ENCODE data around the gene ACMSD.
"Not testable (repeated sequence)": the region's sequence is repeated elsewhere in the genome, so short reads cannot be mapped to it uniquely, and the experiment has no call there.

ACMSD gene

DNA sequence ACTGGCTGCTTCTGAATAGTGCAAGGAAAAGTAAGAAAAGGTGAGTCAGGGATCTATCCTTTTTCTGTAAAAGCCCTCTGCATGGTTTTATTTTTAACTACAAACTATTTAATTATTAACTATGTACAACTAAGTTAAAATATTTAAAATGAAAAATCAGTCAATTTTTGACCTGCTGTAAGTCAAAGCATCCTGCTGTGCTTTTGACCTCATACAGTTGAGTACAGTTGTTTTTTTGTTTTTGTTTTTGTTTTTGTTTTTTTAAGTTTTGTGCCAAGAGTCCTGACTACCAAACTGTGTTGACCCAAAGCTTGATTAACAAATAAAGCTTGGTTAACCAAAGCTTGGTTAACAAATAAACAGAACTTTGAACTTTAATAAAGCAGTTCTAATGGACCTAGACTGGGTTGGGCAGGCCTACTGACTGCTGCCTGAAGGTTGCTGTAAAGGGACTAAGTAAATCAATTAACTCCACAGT is at the start of gene ACMSD:
Gene ACMSD (plus strand): TSS at position 474 of the 478 bp plus-strand sequence. CDS start 67 bp downstream, outside the sequence.
- DNase-seq = no peak

DNA sequence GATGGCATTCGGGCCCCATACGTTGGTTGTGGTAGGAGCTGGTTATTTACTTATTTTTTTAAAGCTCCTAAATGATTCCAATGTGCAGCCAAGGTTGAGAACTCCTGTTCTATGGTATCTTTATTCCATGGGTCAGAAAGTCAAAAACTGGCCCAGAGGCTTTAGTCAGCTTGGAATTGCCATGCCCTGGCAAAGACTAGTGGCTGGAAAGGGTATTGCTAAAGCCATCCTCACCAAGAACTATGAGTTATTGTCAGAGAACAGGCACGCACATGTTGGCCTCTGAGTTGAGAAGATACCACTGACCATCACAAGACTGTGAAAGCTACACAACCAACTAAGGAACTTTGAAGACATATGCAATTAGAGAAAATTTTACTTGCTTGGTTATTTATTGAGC is 47.9 kb upstream of the ACMSD start:
- DNase-seq = no peak

DNA sequence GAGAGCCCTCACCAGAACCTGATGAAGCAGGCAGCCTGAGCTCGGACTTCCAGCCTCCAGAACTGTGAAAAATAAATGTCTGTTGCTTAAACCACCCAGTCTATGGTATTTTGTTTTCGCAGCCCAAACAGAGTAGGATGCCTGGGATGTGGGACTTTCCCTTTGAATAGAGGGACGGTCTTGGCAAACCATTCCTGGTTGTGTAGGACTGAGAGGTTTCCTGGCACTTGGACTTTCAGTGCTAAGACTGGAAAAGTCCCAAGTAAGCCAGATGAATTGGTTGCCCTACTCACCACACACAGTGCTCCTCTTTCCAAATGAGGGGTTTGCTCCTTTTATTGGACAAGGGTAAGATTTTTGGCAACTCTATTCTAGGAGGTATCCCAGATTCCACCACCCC is 46.8 kb upstream of the ACMSD start:
- DNase-seq = no peak

DNA sequence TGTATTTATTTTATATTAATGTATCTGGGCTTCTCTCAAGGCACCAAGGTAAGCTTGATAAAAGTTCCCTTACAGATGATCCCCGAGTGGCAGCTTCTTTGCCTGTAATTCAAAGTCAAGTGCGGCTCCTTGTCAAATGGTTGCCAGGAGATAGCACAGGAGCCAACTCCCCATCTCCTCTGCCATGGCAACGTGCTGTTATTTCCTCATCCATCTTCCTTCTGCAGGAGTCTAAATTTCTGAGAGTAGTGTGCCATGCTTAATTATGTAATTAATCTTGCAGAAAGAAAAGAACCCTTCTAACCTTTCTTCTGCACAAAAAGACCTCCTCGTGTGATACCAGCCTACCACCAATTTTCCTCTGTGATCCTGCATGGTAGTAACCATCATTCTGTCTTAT is 46.2 kb upstream of the ACMSD start:
- DNase-seq = no peak

DNA sequence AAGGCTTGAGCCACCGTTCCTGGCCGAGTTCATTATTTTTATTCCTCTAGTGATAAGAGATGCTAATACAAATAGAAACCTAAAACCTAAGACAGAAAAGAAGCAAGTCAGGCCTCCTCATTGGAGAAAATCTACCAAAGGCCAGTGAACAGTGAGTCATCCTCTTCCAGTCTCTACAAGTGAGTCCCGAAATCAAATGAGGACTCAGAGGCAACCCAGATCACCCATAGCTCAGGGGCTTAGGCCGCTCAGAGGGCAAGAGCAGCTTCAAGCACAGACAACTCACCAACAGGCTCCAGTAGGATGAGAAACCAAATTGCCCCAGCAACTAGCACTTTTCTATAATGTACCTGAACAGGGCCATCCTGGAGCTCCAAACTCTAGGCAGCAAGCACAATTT is 42.7 kb upstream of the ACMSD start:
- DNase-seq = no peak

DNA sequence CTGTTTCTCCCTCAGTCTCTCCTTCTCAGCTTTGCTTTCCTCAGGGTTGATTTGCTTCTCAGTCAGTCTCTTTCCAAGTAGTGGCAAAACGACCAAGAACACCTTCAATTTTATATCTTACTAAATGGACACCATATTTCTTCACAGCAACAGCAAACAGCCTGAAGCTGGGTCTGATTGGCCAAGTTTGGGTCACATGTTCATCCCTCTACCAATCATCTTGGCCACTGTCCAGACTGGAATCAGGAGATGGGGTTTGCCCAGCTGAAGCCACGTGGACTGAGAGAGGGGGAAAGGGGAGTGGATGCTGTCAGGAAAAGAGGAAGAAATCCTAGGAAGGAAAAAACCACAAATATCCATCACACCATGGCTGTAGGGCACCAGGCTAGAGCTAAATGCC is 42.0 kb upstream of the ACMSD start:
- no peak for DNase-seq

DNA sequence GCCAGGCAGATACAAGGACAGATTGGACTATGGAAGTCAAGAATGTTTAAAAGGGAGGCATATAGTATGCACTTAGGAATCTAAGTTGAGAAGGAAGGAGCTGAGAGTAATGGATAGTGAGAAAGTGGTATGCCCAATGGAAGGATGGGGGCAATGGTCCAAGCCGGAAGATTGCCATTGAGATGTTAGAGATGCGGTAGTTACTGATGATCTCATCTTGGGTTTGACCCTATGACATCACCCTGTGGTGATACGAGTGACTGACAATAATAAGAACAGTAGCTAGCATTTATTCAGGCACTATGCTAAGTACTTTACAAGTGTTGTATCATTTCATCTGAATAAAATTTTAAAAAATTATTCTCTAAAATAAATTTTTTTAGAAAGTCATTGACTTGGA is 38.5 kb upstream of the ACMSD start:
- no peak for DNase-seq

DNA sequence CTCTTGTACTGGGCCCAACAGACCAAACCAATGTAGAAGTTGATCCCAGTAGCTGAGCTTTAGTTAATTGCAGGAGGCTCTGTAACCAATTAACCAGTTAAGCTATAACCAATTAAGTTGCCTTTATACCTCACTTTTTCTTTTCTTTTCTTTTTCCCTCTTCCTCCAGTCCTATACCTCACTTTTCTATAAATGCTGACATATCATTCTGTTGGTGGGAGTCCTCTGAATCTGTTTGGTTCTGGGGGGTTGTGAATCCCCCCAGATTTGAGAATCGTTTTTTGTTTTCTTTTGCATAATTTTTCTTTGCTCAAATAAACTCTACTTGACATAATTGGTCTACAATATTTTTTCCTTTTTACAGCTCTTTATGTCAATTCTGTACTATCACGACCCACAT is 38.1 kb upstream of the ACMSD start:
- DNase-seq = no peak

DNA sequence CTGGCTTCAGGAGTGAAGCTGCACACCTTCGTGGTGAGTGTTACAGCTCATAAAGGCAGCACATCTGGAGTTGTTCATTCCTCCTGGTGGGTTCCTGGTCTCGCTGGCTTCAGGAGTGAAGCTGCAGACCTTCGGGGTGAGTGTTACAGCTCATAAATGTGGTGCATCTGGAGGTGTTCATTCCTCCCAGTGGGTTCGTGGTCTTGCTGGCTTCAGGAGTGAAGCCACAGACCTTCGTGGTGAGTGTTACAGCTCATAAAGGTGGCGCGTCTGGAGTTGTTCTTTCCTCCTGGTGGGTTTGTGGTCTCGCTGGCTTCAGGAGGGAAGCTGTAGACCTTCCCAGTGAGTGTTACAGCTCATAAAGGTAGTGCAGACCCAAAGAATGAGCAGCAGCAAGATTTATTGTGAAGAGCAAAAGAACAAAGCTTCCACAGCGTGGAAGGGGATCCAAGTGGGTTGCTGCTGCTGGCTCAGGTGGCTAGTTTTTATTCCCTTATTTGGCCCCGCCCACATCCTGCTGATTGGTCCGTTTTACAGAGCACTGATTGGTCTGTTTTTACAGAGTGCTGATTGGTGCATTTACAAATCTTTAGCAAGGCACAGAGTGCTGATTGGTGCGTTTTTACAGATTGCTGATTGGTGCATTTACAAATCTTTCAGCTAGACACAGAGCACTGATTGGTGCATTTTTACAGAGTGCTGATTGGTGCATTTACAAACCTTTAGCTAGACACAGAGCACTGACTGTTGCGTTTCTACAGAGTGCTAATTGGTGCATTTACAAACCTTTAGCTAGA is 34.6 kb upstream of the ACMSD start:
- DNase-seq = not testable (repeated sequence)

DNA sequence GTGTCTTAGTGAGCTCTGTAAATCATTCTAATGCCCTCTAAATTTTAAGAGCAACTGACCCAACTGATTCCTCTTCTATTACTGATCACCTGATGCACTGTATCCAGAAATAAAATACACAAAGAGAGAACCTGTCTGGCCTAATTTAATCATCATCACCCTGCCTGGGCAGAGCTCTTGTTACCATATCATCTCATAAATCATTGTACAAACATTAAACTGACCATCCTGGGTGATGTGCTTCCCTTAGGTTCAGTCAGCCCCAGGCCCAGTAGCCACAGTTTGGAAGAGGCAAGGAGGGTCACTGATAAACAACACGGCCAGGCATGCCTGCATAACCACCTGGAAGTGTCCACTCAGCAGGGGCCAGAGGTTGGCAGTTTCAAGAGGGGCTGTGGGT is 22.7 kb upstream of the ACMSD start:
- DNase-seq = no peak

DNA sequence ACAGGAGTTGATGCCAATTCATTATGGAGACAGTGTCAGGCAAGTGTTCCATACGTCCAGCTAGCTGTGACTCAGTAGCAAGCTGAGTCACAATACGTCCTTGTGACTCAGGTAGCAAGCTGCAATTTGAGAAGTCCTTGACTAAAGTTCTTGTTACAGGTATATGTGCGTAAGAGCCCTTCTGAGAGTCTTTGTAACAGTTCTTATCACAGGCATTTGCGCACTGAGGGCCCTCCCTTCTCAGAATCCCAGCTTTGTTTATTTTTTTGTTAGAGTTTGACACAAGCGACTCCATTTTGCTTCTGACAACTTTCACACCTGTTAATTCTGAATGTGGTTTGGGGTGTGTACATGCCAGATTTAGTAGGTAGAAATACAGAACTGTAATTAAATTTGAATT is 20.1 kb upstream of the ACMSD start:
- no peak for DNase-seq

DNA sequence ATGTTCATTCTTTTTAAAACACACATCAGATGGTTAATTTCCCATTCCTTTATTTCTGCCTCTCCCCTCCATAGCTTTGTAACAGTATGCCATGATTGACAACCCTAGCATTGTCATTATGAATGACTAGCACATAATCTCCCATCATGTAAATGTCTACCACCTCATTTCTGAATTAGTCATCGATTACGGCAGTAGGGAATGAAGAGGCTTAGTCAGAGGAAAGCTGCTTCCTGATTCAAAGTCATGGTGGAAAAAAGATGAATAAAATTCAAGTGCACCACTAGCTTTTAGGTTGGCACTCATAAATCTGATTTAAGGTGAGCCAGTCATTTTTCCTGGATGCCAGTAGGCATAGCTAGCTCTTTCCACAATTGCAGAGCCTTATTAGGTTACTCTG is 19.1 kb upstream of the ACMSD start:
- DNase-seq = no peak

DNA sequence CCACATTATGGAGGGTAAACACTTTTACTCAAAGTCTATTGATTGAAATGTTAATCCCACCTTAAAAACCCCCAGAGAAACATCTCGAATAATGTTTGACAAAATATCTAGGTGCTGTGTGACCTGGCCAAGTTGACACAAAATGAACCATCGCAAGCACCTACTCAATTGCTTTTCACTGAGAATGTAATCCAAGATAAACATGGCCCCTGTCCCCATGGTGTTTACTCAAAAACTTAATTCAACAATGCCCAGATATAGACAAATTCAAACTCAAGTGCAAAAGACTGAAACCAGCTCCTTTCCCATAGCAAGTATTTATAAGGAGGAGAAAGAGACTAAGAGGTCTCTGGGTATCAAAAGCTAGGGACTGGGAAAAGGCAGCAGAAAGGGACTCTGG is 15.0 kb upstream of the ACMSD start:
- DNase-seq = no peak

DNA sequence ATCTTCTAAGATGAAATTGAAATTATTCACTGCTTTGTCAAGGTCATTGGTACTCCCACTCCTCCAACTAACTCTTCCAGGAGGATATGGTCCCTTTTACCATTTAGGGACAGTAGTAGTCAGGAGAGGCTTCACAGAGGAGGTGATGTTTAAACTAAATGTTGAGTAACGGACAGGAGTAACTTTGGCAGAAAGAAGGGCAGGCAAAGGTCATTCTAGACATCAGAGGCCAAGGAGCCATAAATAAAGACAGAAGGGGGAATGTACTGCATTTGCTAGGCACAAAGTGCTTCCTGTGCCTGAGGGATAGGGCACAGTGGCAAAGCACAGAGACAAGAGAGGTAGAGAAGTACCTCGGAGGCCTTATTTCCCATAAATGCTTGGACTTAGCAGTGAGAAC is 14.6 kb upstream of the ACMSD start:
- DNase-seq = no peak

DNA sequence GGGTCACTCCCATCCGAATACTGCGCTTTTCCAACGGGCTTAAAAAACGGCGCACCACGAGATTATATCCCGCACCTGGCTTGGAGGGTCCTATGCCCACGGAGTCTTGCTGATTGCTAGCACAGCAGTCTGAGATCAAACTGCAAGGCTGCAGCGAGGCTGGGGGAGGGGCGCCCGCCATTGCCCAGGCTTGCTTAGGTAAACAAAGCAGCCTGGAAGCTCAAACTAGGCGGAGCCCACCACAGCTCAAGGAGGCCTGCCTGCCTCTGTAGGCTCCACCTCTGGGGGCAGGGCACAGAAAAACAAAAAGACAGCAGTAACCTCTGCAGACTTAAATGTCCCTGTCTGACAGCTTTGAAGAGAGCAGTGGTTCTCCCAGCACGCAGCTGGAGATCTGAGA is 12.7 kb upstream of the ACMSD start:
- DNase-seq = not testable (repeated sequence)

DNA sequence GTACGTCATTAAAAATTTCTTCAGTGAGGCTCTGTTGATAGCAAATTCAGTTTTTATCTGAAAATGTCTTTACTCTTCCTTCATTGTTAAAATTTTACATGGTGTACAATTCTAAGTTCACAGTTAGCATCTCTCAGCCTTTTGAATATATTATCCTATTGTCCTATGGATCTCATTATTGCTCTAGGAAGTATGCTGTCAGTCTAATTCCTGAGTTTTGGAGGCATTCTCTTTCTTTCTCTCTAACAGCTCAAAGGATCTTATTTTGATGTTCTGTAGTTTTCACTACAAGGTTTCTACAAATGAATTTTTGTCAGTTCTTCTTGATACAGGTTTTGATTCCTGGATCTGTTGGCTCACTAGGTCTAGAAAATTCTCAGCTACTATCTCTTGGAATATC is 2.9 kb upstream of the ACMSD start:
- no peak for DNase-seq

DNA sequence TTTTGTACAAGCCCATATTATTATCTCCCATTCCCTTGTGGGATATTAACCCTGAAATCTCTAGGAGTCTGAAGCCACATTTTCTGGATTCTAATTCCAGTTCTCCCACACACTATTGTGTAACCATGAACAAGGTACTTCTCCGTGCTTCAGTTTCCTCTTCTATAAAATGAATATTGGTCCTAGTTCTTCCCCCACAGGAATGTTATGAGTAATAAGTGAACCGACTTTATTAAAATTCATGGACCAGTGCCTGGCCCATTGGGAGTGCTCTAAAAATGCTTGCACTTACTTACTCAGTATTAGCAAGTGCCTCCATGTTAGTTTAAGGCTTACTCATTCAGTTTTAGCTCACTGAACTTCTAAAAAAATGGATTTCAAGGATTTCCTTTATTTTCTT is 1.4 kb upstream of the ACMSD start:
- no peak for DNase-seq

DNA sequence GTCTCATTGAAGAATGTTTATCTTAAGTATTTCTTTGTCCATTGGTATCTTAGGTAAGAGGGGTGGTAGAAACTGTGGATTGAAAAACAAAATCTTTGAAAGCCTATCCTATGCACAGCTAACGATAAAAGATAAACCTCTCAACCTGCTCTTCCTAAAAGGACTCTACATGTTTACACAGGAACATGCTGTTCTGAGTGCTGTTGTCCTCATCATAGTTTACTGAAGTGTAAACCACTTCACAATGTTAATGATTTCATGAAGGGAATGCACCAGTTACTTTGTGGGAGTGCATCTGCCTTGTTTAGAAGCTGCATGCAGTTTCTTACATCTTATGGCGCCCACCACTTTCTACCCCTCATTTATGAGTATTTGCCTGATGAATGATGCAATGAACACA is 1.2 kb downstream of the ACMSD start:
- no peak for DNase-seq

DNA sequence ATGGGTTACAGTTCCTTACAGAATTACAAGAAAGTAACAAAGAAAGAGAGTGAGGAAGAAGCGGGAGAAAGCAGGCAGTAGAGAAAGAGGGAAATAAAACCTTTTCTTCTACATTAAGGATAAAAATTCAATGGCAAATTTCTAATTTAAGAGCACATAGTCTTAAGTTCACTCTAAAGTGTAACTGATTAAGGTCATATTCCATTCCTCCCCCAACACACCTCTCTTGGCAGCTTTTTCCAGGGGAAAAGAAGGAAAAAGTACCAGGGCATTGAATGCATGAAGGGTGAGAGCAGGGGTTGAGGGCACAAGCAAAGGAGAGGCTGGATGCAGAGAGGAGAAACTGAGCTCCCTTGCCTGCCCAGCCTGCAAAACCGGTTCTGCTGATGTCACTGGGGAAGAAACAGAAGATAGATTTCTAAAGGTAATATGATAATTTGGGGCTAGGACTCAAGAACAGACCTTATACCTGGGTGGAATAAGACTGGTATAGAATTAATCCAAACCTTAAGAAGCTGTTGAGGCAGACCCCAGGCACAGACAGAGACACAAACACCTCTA is 4.6 kb downstream of the ACMSD start:
- no peak for DNase-seq

DNA sequence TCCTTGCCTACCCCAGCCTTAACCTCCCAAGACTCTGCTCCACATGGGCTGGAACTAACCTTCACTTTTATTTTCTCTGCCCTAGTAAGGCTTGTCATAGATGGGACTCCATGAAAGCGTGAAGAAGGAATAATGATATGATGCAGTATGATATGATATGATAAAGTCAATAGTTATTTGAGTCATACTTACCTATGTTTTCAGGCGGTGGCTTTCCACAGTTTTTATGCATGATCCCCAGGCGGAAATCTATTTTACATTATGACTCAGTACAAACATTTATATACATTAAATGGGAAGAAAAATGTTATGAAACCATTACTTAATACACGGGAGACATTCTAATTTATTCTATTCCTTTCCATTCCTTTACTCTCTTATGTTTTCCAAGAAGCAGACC is 5.6 kb downstream of the ACMSD start:
- no peak for DNase-seq

DNA sequence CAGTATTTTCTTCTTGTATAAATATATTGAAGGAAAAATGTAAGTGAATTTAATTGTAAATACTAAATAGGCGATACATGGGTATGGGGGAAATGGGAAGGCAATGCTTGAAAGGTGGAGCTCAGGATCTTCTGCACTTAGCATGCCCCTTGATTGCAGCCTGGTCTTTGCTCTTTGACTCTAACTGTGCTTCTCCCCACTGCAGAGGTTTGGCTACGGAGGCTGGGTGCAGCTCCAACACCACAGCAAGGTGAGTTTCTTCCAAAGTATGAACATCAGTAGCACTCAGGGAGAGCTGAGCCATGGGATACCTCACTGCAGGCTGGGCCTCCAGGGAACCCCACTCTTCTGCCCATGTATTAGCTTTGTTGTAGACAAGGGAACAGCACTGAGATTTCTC is 6.6 kb downstream of the ACMSD start:
- DNase-seq = no peak

DNA sequence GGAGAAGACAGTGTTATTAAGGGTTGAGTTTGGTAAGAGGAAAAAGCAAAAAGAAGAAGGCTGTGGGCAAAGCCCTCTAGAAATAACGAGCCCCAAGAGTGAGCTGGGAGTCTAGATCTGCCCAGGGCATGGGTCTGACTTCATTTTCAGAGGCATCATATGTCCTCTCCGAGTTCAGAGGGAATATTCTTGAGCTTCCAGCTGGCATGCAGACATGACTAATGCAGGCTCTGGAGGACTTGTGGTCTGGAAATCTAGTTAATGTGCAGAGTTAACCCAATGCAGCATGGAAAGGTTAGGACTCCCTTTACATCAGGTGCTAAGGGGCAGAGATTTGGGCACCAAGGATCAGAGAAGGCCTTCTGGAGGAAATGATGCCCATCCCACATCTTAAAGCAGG is 7.3 kb downstream of the ACMSD start:
- DNase-seq = no peak

DNA sequence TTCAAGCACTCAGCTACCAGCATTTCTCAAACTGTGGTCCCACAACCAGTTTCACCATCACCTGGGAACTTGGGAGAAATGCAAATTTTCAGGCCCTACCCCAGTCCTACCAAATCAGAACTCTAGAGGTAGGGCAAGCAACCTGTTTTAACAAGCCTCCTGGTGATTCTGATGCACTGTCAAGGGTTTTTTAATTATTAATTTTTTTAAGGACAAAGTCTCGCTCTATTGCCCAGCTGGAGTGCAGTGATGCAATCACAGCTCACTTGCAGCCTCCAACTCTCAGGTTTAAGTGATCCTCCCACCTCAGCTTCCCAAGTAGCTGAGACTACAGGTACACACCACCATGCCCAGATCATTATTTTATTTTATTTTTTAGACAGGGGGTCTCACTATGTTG is 7.8 kb downstream of the ACMSD start:
- DNase-seq = no peak

DNA sequence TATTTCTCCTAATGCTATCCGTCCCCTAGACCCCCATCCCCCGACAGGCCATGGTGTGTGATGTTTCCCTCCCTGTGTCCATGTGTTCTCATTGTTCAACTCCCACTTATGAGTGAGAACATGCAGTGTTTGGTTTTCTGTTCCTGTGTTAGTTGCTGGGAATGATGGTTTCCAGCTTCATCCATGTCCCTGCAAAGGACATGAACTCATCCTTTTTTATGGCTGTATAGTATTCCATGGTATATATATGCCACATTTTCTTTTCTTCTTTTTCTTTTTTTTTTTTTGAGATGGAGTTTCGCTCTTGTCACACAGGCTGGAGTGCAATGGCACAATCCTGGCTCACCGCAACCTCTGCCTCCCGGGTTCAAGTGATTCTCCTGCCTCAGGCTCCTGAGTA is 9.2 kb downstream of the ACMSD start:
- not testable (repeated sequence) for DNase-seq

DNA sequence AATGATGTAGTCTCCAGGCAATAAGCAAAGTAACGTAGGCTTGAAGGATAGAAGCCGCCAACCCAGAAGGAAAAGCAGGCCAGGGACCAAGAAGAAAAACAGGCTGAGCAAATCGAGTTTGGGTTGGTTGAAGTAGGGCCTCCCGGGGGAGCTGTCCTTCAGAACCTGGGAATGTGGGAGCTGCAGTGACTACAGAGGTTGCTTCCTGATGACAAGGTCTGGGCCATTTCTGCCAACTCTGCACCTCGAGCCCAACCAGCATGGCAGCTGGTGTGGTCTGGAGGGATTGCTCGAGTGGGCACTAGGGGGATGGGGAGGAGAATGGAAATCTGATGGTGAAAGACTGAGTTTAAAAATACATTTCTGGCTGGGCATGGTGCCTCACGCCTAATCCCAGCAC is 14.1 kb downstream of the ACMSD start:
- no peak for DNase-seq

Data from stimulated activated CD4-positive, alpha-beta T cell treated with anti-CD3 and anti-CD28 coated beads, Interleukin-4, amount 100 ng/mL, for 1 hour (primary cell).